Mammary epithelial cell (primary cell): Measurements from ENCODE around the gene CYP20A1.

Source experiments
- EZH2 ChIP-seq: IDR thresholded peaks from 2 replicates; pipeline ENCODE4 v1.6.1; 2012; ENCODE audit warnings: low read length, inconsistent platforms, borderline replicate concordance
- TF ChIP-seq, protein P1 (sequence below), 2 donors: IDR thresholded peaks in 1 of 2; conservative IDR thresholded peaks in 1 of 2; 2 replicates each; pipeline ENCODE4 v1.5.1; 2011 to 2012; ENCODE audit warnings: inconsistent platforms in 2 of 2, low read length in 2 of 2, mild to moderate bottlenecking in 2 of 2, control low read depth in 1 of 2, low read depth in 1 of 2; ENCODE audit not compliant: insufficient read depth in 1 of 2; ENCODE audit errors: extremely low read depth in 1 of 2

DNA sequence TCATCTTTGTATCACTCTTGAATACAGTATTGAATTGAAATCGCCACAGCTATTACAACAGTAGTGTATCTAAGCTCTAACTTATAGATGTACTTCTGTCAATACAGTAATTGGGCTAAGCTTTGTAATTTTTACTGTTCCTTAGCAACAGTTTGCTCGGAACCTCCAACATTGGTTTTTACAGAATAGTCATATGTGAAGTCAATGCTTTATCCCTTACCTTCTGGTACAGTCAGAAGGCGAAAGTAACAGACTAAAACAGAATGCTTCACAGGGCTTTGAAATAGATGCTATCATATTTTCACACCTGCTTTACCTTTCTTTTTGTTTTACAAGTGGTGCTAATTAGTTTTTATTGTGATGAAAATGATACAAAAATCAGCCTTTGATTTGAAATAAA is 46.9 kb upstream of the CYP20A1 start:
- no peak for TF ChIP-seq EZH2
- TF ChIP-seq, protein P1, sequence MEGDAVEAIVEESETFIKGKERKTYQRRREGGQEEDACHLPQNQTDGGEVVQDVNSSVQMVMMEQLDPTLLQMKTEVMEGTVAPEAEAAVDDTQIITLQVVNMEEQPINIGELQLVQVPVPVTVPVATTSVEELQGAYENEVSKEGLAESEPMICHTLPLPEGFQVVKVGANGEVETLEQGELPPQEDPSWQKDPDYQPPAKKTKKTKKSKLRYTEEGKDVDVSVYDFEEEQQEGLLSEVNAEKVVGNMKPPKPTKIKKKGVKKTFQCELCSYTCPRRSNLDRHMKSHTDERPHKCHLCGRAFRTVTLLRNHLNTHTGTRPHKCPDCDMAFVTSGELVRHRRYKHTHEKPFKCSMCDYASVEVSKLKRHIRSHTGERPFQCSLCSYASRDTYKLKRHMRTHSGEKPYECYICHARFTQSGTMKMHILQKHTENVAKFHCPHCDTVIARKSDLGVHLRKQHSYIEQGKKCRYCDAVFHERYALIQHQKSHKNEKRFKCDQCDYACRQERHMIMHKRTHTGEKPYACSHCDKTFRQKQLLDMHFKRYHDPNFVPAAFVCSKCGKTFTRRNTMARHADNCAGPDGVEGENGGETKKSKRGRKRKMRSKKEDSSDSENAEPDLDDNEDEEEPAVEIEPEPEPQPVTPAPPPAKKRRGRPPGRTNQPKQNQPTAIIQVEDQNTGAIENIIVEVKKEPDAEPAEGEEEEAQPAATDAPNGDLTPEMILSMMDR (conservative IDR thresholded peaks at IDR 0.05 in 1 of 2, IDR thresholded peaks at IDR 0.05 in 1 of 2; ENCODE audit: extremely low read depth in 1 of 2, insufficient read depth in 1 of 2, low read depth in 1 of 2, low read length in 2 of 2) = no peak
